Endothelial cell of umbilical vein (primary cell): ENCODE measurements around the gene GRID2IP. TPM values are rescaled to one million over a fixed set of nuclear protein-coding genes. Genes with fewer than 3 reads are reported as not detected.

ENCODE experiments used
- BruUV-seq: library from RNA; stranded (reverse); fragments of 400-500 nt; replicated peaks from 2 replicates; lab custom pipeline; 2021; lab: Mats Ljungman, UMichigan
- CTCF ChIA-PET: fragments of 300-600, 350-600 bp; sonication (Branson Sonifier 250); formaldehyde crosslinking; loops from one replicate; lab custom pipeline; 2021; ENCODE audit warnings: antibody characterized with exemption, inconsistent platforms; lab: Charles Lee
- POLR2A ChIA-PET: fragments of 300-600, 350-600 bp; sonication (Branson Sonifier 250); formaldehyde crosslinking; loops from one replicate; lab custom pipeline; 2021; ENCODE audit warnings: antibody characterized with exemption, inconsistent platforms; lab: Charles Lee
- DNase-seq: peaks from one replicate; pipeline ENCODE4 v3.0.0-alpha.2; 2011; ENCODE audit warnings: low read depth, low spot score
- FAIRE-seq: peaks from 2 replicates; lab custom pipeline; 2011; peaks lifted over from hg19 to GRCh38; lab: Jason Lieb, UNC
- H2AFZ ChIP-seq: 2 replicates; pipeline ENCODE4 v1.6.0; 2012; ENCODE audit warnings: low read depth, low read length, control low read depth, inconsistent platforms
- H3K27ac ChIP-seq: 2 replicates; pipeline ENCODE4 v1.5.1; 2011; ENCODE audit warnings: low read depth, mild to moderate bottlenecking, control low read depth, low read length, moderate library complexity; ENCODE audit not compliant: insufficient read depth
- H3K27me3 ChIP-seq, 2 experiments: 2 replicates each; pipeline versions ENCODE4 v1.6.0 to v1.6.1; 2011; ENCODE audit warnings: low read length in 2 of 2, mixed read lengths in 1 of 2; ENCODE audit not compliant: control insufficient read depth in 2 of 2, insufficient read depth in 2 of 2
- H3K36me3 ChIP-seq, 2 experiments: 2 replicates in 1 of 2; 3 replicates in 1 of 2; pipeline ENCODE4 v1.5.1; 2011; ENCODE audit warnings: low read length in 2 of 2, mild to moderate bottlenecking in 1 of 2, moderate library complexity in 1 of 2; ENCODE audit not compliant: control insufficient read depth in 2 of 2, insufficient read depth in 2 of 2; ENCODE audit errors: extremely low read depth in 1 of 2
- H3K4me1 ChIP-seq: 3 replicates; pipeline ENCODE4 v1.5.1; 2011; ENCODE audit warnings: mild to moderate bottlenecking, low read length; ENCODE audit not compliant: control insufficient read depth, insufficient read depth; ENCODE audit errors: extremely low read depth
- H3K4me2 ChIP-seq: 2 replicates; pipeline ENCODE4 v1.6.1; 2011; ENCODE audit warnings: low read length, control low read depth, mixed read lengths; ENCODE audit not compliant: insufficient read depth
- H3K4me3 ChIP-seq, 3 experiments: fragments of 200-600 bp in 1 of 3; sonication (generic), shearing (Covaris generic) in 1 of 3; replicated peaks in 1 of 3; 2 replicates each; pipeline ENCODE4 v1.5.1; 2011 to 2016; ENCODE audit warnings: control low read depth in 3 of 3, low read length in 3 of 3, mild to moderate bottlenecking in 2 of 3, inconsistent platforms in 1 of 3, low read depth in 1 of 3, moderate library complexity in 1 of 3; ENCODE audit not compliant: insufficient read depth in 1 of 3
- H3K79me2 ChIP-seq: 2 replicates; pipeline ENCODE4 v1.6.0; 2012; ENCODE audit warnings: low read length, inconsistent platforms; ENCODE audit not compliant: control insufficient read depth, insufficient read depth
- H3K9ac ChIP-seq: replicated peaks from 2 replicates; pipeline ENCODE3; 2011; ENCODE audit warnings: low read length, control low read depth; ENCODE audit not compliant: insufficient read depth; ENCODE audit errors: extremely low read depth
- H3K9me1 ChIP-seq: replicated peaks from 3 replicates; pipeline ENCODE4 v1.6.0; 2011; ENCODE audit warnings: mild to moderate bottlenecking, low read length; ENCODE audit not compliant: control insufficient read depth, insufficient read depth; ENCODE audit errors: extremely low read depth
- H3K9me3 ChIP-seq: replicated peaks from 2 replicates; pipeline ENCODE4 v1.5.1; 2012; ENCODE audit warnings: low read length, inconsistent platforms; ENCODE audit not compliant: control insufficient read depth, insufficient read depth
- H4K20me1 ChIP-seq: replicated peaks from 2 replicates; pipeline ENCODE3; 2011; ENCODE audit warnings: mild to moderate bottlenecking, low read length; ENCODE audit not compliant: control insufficient read depth, insufficient read depth; ENCODE audit errors: extremely low read depth
- CTCF ChIP-seq, 2 donors: IDR thresholded peaks; 1 replicate in 1 of 2; 2 replicates in 1 of 2; pipeline ENCODE4 v1.5.1; 2011; ENCODE audit warnings: low read length in 2 of 2, mild to moderate bottlenecking in 2 of 2, moderate library complexity in 2 of 2, control low read depth in 1 of 2, inconsistent platforms in 1 of 2, low read depth in 1 of 2; ENCODE audit not compliant: insufficient read depth in 1 of 2; ENCODE audit errors: extremely low read depth in 1 of 2
- MAX ChIP-seq: IDR thresholded peaks from 2 replicates; pipeline ENCODE4 v1.6.1; 2011; ENCODE audit not compliant: insufficient read depth, insufficient read length
- MYC ChIP-seq: IDR thresholded peaks from one replicate; pipeline ENCODE4 v1.6.1; 2011; ENCODE audit warnings: mild to moderate bottlenecking, low read depth, low read length
- POLR2AphosphoS5 ChIP-seq: IDR thresholded peaks from 2 replicates; pipeline ENCODE4 v1.6.1; 2012; ENCODE audit warnings: low read depth, mild to moderate bottlenecking, control low read depth, low read length, moderate library complexity; ENCODE audit not compliant: insufficient read depth
- dilution Hi-C: fragments of 300-500 bp; cut with MboI; formaldehyde crosslinking; loops from one replicate; pipeline ENCODE4 v1.15.0; 2019; ENCODE audit warnings: low sequenced_read_pairs; ENCODE audit not compliant: extremely low pct_ligation_motif_present
- intact Hi-C: fragments of 100-400 bp; cut with micrococcal nuclease; formaldehyde crosslinking; loops from one replicate; pipeline ENCODE4 v1.10.0; 2022
- polyA plus RNA-seq, 4 experiments: library from polyadenylated mRNA; depleted of rRNA in 3 of 4; stranded (reverse) in 3 of 4; unstranded in 1 of 4; fragments of >200 nt; gene quantifications; 2 replicates each; pipeline versions ENCODE4 v1.2.1 to v1.2.3, GENCODE V29; 2011 to 2012; ENCODE audit warnings: missing spikeins in 1 of 4
- total RNA-seq: library from RNA; stranded (reverse); gene quantifications from 2 replicates; pipeline ENCODE4 v1.2.3, GENCODE V29; 2021

Gene GRID2IP
- total and polyA plus RNA-seq, 2 donors (not counting 3 experiments of a cell fraction or from before 2014, with no cell fraction given): not detected

- H3K79me2 ChIP-seq: no peaks in the 10 kb centered on the region
- no peak overlapping the region for H3K4me2 ChIP-seq
- H3K9me3 ChIP-seq: no peaks in the 10 kb centered on the region
- DNase-seq (no peak), FAIRE-seq (no peak)
- CTCF ChIA-PET: interaction anchor here (0.6 to 2.3 kb wide), 12 partner anchors 9 to 62 kb away, joined by 3 to 23 read pairs (median 4); partner anchors contain the start of genes INTS15 and ZDHHC4
- TF ChIP-seq MYC: no peak
- TF ChIP-seq CTCF (IDR thresholded peaks at IDR 0.05; ENCODE audit: extremely low read depth in 1 of 2, insufficient read depth in 1 of 2, low read depth in 1 of 2, low read length in 2 of 2): peak in 1 of 2 donors; percentile 8
- TF ChIP-seq POLR2AphosphoS5: no peak
- TF ChIP-seq MAX: no peak
- no peak overlapping the region for H3K27ac ChIP-seq
- H2AFZ ChIP-seq: no peak overlapping the region
- H3K36me3 ChIP-seq: no peaks in the 10 kb centered on the region
- no peaks in the 10 kb centered on the region for H3K27me3 ChIP-seq
- intact Hi-C loops (no loop called here), dilution Hi-C loops (no loop called here)
- POLR2A ChIA-PET: interaction anchor here (1.0 kb wide), 1 partner anchor 31 kb away, joined by 3 read pairs; the partner anchor contains the start of gene INTS15
- no peak overlapping the region for H3K9ac ChIP-seq
- BruUV-seq: no TSS peak
- H4K20me1 ChIP-seq: no peaks in the 10 kb centered on the region
- no peaks in the 10 kb centered on the region for H3K4me1 ChIP-seq
- no peak overlapping the region for H3K4me3 ChIP-seq
- no peaks in the 10 kb centered on the region for H3K9me1 ChIP-seq
Observed at GRCh38 chr7:6558837-6559236, 7.6 kb upstream of the GRID2IP start.

- no peak for TF ChIP-seq MYC
- TF ChIP-seq CTCF (IDR thresholded peaks at IDR 0.05; ENCODE audit: extremely low read depth in 1 of 2, insufficient read depth in 1 of 2, low read depth in 1 of 2, low read length in 2 of 2): no peak
- TF ChIP-seq MAX: no peak
- TF ChIP-seq POLR2AphosphoS5: no peak
- intact Hi-C loops: no loop called here
- no peak overlapping the region for H3K4me3 ChIP-seq
- H3K79me2 ChIP-seq: no peaks in the 10 kb centered on the region
- ChIA-PET POLR2A (no interaction called here), CTCF (no interaction called here)
- no peak overlapping the region for H2AFZ ChIP-seq
- no peaks in the 10 kb centered on the region for H3K9me3 ChIP-seq
- no peaks in the 10 kb centered on the region for H3K27me3 ChIP-seq
- H3K27ac ChIP-seq: no peak overlapping the region
- FAIRE-seq (no peak), DNase-seq (no peak)
- H3K36me3 ChIP-seq: no peaks in the 10 kb centered on the region
- H4K20me1 ChIP-seq: no peaks in the 10 kb centered on the region
- dilution Hi-C loops: no loop called here
- no peaks in the 10 kb centered on the region for H3K4me1 ChIP-seq
- H3K9ac ChIP-seq: no peak overlapping the region
- H3K4me2 ChIP-seq: no peak overlapping the region
- H3K9me1 ChIP-seq: no peaks in the 10 kb centered on the region
- no TSS peak for BruUV-seq
Observed at GRCh38 chr7:6556196-6556595, 4.9 kb upstream of the GRID2IP start.
